Measurements from ENCODE around the gene WTIP.

- TF ChIP-seq CTCF (IDR thresholded peaks at IDR 0.05 in 2 of 3, conservative IDR thresholded peaks at IDR 0.05 in 1 of 3; ENCODE audit: borderline replicate concordance in 1 of 3, insufficient read depth in 1 of 3, low read depth in 2 of 3, low read length in 2 of 3) = no peak
- no peak for TF ChIP-seq POLR2AphosphoS5 (IDR thresholded peaks at IDR 0.05; ENCODE audit: low read depth, low read length)
Observed at GRCh38 chr19:34497112-34497805, 15.7 kb downstream of the WTIP start.

All from HCT116 (cell line).